ENCODE measurements around the gene TNFRSF1B. TPM values are rescaled to one million over a fixed set of nuclear protein-coding genes. Genes with fewer than 3 reads are reported as not detected.
A peak's percentile ranks its signal among the peaks of the same experiment; 100 is the strongest.

Gene TNFRSF1B
- total and polyA plus RNA-seq, 2 experiments from 2014 or later: 0.91 to 4.1 TPM

DNA sequence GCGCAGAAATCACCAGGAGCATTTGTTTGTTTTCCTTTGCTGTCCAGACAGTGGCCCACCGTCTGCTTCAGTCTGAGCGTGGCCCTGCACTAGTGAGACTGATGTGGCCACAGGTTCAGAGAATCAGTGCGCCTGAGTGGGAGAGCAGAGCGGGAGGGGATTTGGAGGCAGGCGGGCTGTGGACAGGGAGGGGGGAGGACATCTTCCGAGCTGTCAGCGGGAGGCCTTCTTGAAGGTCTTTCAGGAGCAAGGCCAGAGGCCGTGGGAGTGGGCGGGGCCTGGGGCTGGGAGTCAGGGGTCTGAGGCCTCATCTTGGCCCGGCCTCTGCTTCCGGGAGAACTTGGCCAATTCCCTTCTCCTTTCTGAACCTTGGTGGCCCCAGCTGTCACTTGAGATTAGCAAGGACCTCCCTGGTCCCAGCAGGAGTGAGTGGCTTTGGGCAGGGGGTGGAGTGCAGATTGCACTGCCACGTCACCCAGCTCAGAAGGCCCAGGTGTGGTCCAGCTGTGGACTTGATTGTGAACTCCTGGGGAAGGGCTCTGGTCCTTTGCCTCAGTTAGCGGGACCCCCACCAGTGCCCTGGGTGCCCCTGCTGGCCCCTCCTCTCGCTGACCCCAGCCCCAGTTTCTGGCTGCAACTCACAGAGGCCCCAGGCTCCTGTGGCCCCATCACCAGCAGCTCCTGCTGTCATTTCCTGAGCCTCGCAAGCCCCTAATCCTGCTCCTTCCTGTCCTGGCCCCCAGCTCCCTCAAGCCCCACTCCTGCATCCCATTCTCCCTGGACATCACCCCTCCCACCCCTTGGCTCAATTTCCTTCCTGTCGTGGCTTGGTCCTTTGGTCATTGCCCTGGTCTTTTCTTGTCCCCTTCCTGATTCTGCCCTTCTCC lies 8.4 kb downstream of the TNFRSF1B start:
- H3K27ac Mint-ChIP-seq: no peak overlapping the region
- H3K36me3 Mint-ChIP-seq (ENCODE audit: low read depth): no peaks in the 10 kb centered on the region; the same call in 2 of the 3 replicates

More for the DNA sequence above, 8.4 kb downstream of the TNFRSF1B start:
- Histone ChIP-seq H4K20me1 (replicated peaks; ENCODE audit: insufficient read depth) (no peaks in the 10 kb centered on the region), H3K9me2 (ENCODE audit: insufficient read depth) (no peaks in the 10 kb centered on the region), H3K4me1 (ENCODE audit: insufficient read depth) (peaks cover 9% of the 10 kb centered on the region; the same call in 1 of the 2 replicates), H3K4me3 (no peak overlapping the region), H3K27ac (ENCODE audit: low read depth) (no peak overlapping the region), H3F3A (replicated peaks; ENCODE audit: low read depth) (no peaks in the 10 kb centered on the region), H3K4me2 (no peak overlapping the region), H3K27me3 (ENCODE audit: insufficient read depth) (no peaks in the 10 kb centered on the region), H3K36me3 (ENCODE audit: insufficient read depth) (no peaks in the 10 kb centered on the region), H3K79me2 (replicated peaks; ENCODE audit: insufficient read depth) (no peaks in the 10 kb centered on the region), H2AFZ (no peak overlapping the region)
- peaks cover 22% of the 10 kb centered on the region for H3K4me1 Mint-ChIP-seq
- H3K27me3 Mint-ChIP-seq (ENCODE audit: insufficient read depth, low read depth, poor library complexity): peaks cover 12% of the 10 kb centered on the region
- DNase-seq (ENCODE audit: low spot score) (no peak), ATAC-seq (peak; percentile 34)
- TF ChIP-seq JUNB (IDR thresholded peaks at IDR 0.05; ENCODE audit: unreplicated experiment): no peak
- TF ChIP-seq, protein P1, sequence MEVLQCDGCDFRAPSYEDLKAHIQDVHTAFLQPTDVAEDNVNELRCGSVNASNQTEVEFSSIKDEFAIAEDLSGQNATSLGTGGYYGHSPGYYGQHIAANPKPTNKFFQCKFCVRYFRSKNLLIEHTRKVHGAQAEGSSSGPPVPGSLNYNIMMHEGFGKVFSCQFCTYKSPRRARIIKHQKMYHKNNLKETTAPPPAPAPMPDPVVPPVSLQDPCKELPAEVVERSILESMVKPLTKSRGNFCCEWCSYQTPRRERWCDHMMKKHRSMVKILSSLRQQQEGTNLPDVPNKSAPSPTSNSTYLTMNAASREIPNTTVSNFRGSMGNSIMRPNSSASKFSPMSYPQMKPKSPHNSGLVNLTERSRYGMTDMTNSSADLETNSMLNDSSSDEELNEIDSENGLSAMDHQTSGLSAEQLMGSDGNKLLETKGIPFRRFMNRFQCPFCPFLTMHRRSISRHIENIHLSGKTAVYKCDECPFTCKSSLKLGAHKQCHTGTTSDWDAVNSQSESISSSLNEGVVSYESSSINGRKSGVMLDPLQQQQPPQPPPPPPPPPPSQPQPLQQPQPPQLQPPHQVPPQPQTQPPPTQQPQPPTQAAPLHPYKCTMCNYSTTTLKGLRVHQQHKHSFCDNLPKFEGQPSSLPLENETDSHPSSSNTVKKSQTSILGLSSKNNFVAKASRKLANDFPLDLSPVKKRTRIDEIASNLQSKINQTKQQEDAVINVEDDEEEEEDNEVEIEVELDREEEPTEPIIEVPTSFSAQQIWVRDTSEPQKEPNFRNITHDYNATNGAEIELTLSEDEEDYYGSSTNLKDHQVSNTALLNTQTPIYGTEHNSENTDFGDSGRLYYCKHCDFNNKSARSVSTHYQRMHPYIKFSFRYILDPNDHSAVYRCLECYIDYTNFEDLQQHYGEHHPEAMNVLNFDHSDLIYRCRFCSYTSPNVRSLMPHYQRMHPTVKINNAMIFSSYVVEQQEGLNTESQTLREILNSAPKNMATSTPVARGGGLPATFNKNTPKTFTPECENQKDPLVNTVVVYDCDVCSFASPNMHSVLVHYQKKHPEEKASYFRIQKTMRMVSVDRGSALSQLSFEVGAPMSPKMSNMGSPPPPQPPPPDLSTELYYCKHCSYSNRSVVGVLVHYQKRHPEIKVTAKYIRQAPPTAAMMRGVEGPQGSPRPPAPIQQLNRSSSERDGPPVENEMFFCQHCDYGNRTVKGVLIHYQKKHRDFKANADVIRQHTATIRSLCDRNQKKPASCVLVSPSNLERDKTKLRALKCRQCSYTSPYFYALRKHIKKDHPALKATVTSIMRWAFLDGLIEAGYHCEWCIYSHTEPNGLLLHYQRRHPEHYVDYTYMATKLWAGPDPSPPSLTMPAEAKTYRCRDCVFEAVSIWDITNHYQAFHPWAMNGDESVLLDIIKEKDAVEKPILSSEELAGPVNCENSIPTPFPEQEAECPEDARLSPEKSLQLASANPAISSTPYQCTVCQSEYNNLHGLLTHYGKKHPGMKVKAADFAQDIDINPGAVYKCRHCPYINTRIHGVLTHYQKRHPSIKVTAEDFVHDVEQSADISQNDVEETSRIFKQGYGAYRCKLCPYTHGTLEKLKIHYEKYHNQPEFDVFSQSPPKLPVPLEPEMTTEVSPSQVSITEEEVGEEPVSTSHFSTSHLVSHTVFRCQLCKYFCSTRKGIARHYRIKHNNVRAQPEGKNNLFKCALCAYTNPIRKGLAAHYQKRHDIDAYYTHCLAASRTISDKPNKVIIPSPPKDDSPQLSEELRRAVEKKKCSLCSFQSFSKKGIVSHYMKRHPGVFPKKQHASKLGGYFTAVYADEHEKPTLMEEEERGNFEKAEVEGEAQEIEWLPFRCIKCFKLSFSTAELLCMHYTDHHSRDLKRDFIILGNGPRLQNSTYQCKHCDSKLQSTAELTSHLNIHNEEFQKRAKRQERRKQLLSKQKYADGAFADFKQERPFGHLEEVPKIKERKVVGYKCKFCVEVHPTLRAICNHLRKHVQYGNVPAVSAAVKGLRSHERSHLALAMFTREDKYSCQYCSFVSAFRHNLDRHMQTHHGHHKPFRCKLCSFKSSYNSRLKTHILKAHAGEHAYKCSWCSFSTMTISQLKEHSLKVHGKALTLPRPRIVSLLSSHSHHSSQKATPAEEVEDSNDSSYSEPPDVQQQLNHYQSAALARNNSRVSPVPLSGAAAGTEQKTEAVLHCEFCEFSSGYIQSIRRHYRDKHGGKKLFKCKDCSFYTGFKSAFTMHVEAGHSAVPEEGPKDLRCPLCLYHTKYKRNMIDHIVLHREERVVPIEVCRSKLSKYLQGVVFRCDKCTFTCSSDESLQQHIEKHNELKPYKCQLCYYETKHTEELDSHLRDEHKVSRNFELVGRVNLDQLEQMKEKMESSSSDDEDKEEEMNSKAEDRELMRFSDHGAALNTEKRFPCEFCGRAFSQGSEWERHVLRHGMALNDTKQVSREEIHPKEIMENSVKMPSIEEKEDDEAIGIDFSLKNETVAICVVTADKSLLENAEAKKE (CRISPR knock-in tag; IDR thresholded peaks at IDR 0.05): no peak
- no peak for TF ChIP-seq EZH2 (IDR thresholded peaks at IDR 0.05; ENCODE audit: low read depth, unreplicated experiment)
- TF ChIP-seq ZNF114 (CRISPR knock-in tag; IDR thresholded peaks at IDR 0.05): no peak
- no peak for TF ChIP-seq ETS1 (IDR thresholded peaks at IDR 0.05)
- TF ChIP-seq ZNF331 (CRISPR knock-in tag; IDR thresholded peaks at IDR 0.05; ENCODE audit: low read depth): no peak
- H3K4me3 Mint-ChIP-seq: no peak overlapping the region; the same call in 2 of the 3 replicates
- no peaks in the 10 kb centered on the region for H3K9me3 Mint-ChIP-seq

Data from GM23338 (cell line).